K562 (cell line): ENCODE data around the gene NTN1.

ENCODE experiments used
- BRD4 ChIP-seq: fragments of 200-600 bp; sonication (generic); IDR thresholded peaks from 2 replicates; pipeline ENCODE4 v1.6.1; 2017; ENCODE audit warnings: inconsistent platforms
- HDAC2 ChIP-seq: fragments of 450-650 bp; IDR thresholded peaks from 2 replicates; pipeline ENCODE4 v1.6.1; 2016; ENCODE audit warnings: mild to moderate bottlenecking
- KLF10 ChIP-seq: fragments of 250-450 bp; sonication (Bioruptor Pico); IDR thresholded peaks from 2 replicates; pipeline ENCODE4 v1.6.1; 2021; ENCODE audit warnings: matching md5 sums
- KLF6 ChIP-seq: fragments of 250-450 bp; sonication (Bioruptor Pico); IDR thresholded peaks from 2 replicates; pipeline ENCODE4 v1.4.0; 2020; ENCODE audit warnings: mild to moderate bottlenecking, moderate library complexity, borderline replicate concordance
- MBD1 ChIP-seq: fragments of 250-450 bp; sonication (Bioruptor Pico); IDR thresholded peaks from 2 replicates; pipeline ENCODE4 v1.8.0; 2022; ENCODE audit warnings: inconsistent platforms
- MEIS2 ChIP-seq: fragments of 450-650 bp; IDR thresholded peaks from 2 replicates; pipeline ENCODE4 v1.6.1; 2014; ENCODE audit warnings: mild to moderate bottlenecking; ENCODE audit not compliant: partially characterized antibody
- SMAD3 ChIP-seq: fragments of 450-650 bp; formaldehyde crosslinking; conservative IDR thresholded peaks from 2 replicates; pipeline ENCODE4 v1.4.0; 2020; ENCODE audit warnings: mild to moderate bottlenecking
- ZNF217 ChIP-seq: sonication (generic); formaldehyde crosslinking; IDR thresholded peaks from 2 replicates; pipeline ENCODE4 v1.8.0; 2022; ENCODE audit warnings: mild to moderate bottlenecking, missing genetic modification reagents
- ZNF589 ChIP-seq: fragments of 200-800 bp; sonication (Bioruptor generic); IDR thresholded peaks from 2 replicates; pipeline ENCODE4 v1.6.1; 2016; ENCODE audit warnings: low read depth, missing genetic modification characterization, missing compliant biosample characterization

- TF ChIP-seq ZNF217 (CRISPR knock-in tag) (no peak), MBD1 (CRISPR knock-in tag) (no peak), KLF10 (CRISPR knock-in tag) (no peak), ZNF589 (CRISPR knock-in tag) (no peak), MEIS2 (no peak), BRD4 (no peak), SMAD3 (CRISPR knock-in tag) (no peak), HDAC2 (no peak), KLF6 (no peak)
Measured at GRCh38 chr17:9110501-9110900, 89.2 kb downstream of the NTN1 start.
